ENCODE measurements around the gene PLEKHA5. TPM values are rescaled to one million over a fixed set of nuclear protein-coding genes. Genes with fewer than 3 reads are reported as not detected.

The PLEKHA5 gene
- total and polyA plus RNA-seq, 11 donors = 18.1 to 72.2 (median 58.2) TPM

DNA sequence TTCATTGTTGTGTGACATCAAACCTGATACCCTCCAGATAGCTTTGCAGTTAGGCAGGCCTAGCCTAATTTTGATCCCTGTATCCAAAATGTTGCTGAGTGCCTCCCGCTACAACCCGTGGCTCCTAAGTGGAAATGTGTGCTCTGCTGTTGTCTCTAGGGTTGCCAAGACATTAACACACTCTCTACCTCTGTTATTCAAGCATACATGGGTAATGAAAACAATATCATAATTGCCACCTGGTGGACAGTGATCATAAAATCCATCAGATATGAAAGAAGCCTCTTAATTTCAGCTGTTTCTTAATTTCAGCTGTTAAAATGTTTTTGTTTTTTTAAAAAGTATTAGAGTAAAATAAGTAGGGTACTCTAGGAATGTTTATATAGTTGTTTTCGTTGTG is 93.5 kb downstream of the PLEKHA5 start:
- intact Hi-C loops (cut with DNase I) = loop anchor here in 1 of 10 donors (10.0 kb wide), 1 partner anchor 62 kb away; no protein-coding TSS in a partner anchor
- Histone ChIP-seq H3K36me3 (no peaks in the 10 kb centered on the region), H3K9me3 (peaks cover 0 to 13% (median 0%) of the 10 kb centered on the region in 12 donors), H3K4me3 (no peak overlapping the region), H3K27ac (peak overlapping the region in 10 of 12 donors; percentile 1 to 52 (median 25)), H3K27me3 (no peaks in the 10 kb centered on the region), H3K4me1 (peaks cover 0 to 42% (median 22%) of the 10 kb centered on the region in 12 donors)
- ATAC-seq = peak; percentile 77 to 94 (median 80)
- DNase-seq = no peak
- 32 to 50% (median 47%) methylated on average over 3 of the region's 3 CpGs for WGBS, 4 donors
- TF ChIP-seq POLR2A (IDR thresholded peaks at IDR 0.05) = no peak
- peak in 8 of 12 donors; percentile 8 to 35 (median 16) for TF ChIP-seq CTCF (IDR thresholded peaks at IDR 0.05)

DNA sequence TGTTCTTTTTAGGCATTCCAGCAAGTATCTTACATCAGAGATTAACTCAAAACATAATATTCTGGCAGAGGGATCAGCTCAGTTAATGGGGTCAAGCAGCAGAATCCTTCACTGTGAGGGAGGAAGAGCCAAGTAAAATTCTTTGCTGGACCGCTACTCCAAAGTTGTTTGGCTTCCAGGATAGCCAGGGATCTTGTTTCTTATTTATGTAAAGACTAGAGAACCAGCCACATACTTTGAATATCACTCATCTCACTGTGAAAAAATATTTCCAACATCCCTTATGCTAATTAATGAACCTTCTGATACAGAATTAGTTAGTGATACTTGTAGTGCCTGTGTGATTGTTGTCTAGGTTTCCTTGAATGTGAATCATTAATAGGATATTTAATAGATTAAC is 94.2 kb downstream of the PLEKHA5 start:
- peaks cover 0 to 44% (median 24%) of the 10 kb centered on the region in 12 donors for H3K4me1 ChIP-seq
- H3K27me3 ChIP-seq = no peaks in the 10 kb centered on the region
- H3K4me3 ChIP-seq = no peak overlapping the region
- intact Hi-C loops (cut with DNase I) = loop anchor here in 1 of 10 donors (10.0 kb wide), 1 partner anchor 61 kb away; no protein-coding TSS in a partner anchor
- TF ChIP-seq POLR2A (IDR thresholded peaks at IDR 0.05) (no peak), CTCF (IDR thresholded peaks at IDR 0.05) (no peak)
- peak in 2 of 4 donors; percentile 29 to 57 for ATAC-seq
- no peak for DNase-seq
- no peaks in the 10 kb centered on the region for H3K36me3 ChIP-seq
- 41 to 51% (median 42%) methylated on average over 1 of the region's 1 CpG for WGBS, 4 donors
- H3K27ac ChIP-seq = peak overlapping the region in 7 of 12 donors; percentile 1 to 52 (median 35)
- H3K9me3 ChIP-seq = peaks cover 0 to 13% (median 0%) of the 10 kb centered on the region in 12 donors

- intact Hi-C loops (cut with DNase I) = loop anchor here in 1 of 10 donors (10.0 kb wide), 1 partner anchor 60 kb away; no protein-coding TSS in a partner anchor
- Histone ChIP-seq H3K27me3 (no peaks in the 10 kb centered on the region), H3K4me1 (peaks cover 0 to 50% (median 24%) of the 10 kb centered on the region in 12 donors), H3K27ac (no peak overlapping the region), H3K36me3 (peaks cover 0 to 2% (median 0%) of the 10 kb centered on the region in 9 donors), H3K4me3 (no peak overlapping the region), H3K9me3 (peaks cover 0 to 13% (median 0%) of the 10 kb centered on the region in 12 donors)
- ATAC-seq (no peak), DNase-seq (no peak)
- no peak for TF ChIP-seq POLR2A (IDR thresholded peaks at IDR 0.05)
- no peak for TF ChIP-seq CTCF (IDR thresholded peaks at IDR 0.05)
- 85 to 89% (median 88%) methylated on average over 3 of the region's 3 CpGs for WGBS, 4 donors
Observed at GRCh38 chr12:19224746-19225145, 95.2 kb downstream of the PLEKHA5 start.

DNA sequence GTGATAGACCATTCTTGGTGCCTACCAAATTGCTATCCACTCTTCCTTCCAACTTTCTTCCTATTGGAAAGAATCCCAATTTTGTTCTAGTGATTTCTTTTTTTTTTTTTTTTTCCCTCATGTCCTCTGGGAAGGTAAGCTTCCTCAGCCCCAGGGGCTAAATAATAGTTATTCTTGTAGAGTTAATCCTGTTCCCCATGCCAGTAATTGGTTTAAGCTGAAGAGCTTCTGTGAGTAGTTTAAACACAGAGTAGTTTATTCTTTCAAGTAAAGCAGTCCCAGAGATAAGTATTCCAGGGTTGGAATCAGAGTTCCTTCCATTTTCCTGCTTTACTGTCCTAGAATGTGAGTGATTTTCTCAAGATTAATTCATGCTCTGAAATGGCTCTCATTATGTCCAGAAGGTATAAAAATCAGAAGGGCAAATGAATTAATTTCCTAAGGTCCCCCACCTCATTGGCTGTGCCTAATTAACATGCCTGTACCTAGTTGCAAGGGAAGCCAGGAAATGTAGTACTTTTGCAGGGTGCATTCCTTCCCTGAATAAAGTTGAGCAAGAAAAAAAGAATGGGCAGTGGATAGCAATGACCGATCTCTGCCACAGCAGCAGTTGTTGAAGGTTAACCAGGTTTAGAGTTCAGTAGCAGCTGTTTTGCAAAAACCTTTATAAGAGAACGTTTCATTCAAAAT is 97.8 kb downstream of the PLEKHA5 start:
- peak in 3 of 4 donors; percentile 31 to 52 (median 38) for ATAC-seq
- no peak for TF ChIP-seq CTCF (IDR thresholded peaks at IDR 0.05)
- no peak for TF ChIP-seq POLR2A (IDR thresholded peaks at IDR 0.05)
- Histone ChIP-seq H3K4me1 (peaks cover 0 to 52% (median 26%) of the 10 kb centered on the region in 12 donors), H3K9me3 (peaks cover 0 to 15% (median 0%) of the 10 kb centered on the region in 12 donors), H3K36me3 (peaks cover 0 to 5% (median 0%) of the 10 kb centered on the region in 9 donors), H3K27ac (peak overlapping the region in 7 of 12 donors; percentile 3 to 47 (median 33)), H3K27me3 (no peaks in the 10 kb centered on the region), H3K4me3 (no peak overlapping the region)
- intact Hi-C loops (cut with DNase I) = loop anchor here in 1 of 10 donors (10.0 kb wide), 1 partner anchor 57 kb away; no protein-coding TSS in a partner anchor
- no peak for DNase-seq
- WGBS, 4 donors = 39 to 56% (median 53%) methylated on average over 2 of the region's 2 CpGs

Measured in heart left ventricle (tissue), 16 donors.